ENCODE measurements around the gene KRTAP2-1. TPM values are rescaled to one million over a fixed set of nuclear protein-coding genes. Genes with fewer than 3 reads are reported as not detected.

The KRTAP2-1 gene
- total and polyA plus RNA-seq, 2 of the 13 experiments (the other 11 are each of a cell fraction or from before 2014, with no cell fraction given) = not detected

DNA sequence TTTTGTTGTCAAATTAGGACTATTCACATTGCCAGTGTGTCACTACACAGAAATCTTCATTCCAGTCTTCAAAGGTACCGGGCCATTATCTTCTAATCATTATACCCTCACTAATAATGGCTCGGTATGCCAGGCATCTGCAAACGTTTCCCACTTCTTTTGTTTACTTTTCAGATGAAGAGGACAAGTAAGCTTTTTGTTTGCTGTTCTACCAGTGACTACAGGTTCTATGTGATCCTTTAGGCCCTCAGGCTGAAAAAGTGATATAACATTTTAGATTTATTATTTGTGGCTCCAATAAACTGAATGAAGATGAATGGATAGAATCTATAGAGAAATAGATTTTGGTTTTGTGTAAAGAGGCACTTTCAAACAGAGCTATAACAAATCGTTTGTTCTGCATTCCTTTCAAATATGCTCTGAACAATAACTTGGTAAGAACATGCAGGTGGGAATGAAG lies 37.8 kb downstream of the KRTAP2-1 start (continued):
- TF ChIP-seq, protein P1, sequence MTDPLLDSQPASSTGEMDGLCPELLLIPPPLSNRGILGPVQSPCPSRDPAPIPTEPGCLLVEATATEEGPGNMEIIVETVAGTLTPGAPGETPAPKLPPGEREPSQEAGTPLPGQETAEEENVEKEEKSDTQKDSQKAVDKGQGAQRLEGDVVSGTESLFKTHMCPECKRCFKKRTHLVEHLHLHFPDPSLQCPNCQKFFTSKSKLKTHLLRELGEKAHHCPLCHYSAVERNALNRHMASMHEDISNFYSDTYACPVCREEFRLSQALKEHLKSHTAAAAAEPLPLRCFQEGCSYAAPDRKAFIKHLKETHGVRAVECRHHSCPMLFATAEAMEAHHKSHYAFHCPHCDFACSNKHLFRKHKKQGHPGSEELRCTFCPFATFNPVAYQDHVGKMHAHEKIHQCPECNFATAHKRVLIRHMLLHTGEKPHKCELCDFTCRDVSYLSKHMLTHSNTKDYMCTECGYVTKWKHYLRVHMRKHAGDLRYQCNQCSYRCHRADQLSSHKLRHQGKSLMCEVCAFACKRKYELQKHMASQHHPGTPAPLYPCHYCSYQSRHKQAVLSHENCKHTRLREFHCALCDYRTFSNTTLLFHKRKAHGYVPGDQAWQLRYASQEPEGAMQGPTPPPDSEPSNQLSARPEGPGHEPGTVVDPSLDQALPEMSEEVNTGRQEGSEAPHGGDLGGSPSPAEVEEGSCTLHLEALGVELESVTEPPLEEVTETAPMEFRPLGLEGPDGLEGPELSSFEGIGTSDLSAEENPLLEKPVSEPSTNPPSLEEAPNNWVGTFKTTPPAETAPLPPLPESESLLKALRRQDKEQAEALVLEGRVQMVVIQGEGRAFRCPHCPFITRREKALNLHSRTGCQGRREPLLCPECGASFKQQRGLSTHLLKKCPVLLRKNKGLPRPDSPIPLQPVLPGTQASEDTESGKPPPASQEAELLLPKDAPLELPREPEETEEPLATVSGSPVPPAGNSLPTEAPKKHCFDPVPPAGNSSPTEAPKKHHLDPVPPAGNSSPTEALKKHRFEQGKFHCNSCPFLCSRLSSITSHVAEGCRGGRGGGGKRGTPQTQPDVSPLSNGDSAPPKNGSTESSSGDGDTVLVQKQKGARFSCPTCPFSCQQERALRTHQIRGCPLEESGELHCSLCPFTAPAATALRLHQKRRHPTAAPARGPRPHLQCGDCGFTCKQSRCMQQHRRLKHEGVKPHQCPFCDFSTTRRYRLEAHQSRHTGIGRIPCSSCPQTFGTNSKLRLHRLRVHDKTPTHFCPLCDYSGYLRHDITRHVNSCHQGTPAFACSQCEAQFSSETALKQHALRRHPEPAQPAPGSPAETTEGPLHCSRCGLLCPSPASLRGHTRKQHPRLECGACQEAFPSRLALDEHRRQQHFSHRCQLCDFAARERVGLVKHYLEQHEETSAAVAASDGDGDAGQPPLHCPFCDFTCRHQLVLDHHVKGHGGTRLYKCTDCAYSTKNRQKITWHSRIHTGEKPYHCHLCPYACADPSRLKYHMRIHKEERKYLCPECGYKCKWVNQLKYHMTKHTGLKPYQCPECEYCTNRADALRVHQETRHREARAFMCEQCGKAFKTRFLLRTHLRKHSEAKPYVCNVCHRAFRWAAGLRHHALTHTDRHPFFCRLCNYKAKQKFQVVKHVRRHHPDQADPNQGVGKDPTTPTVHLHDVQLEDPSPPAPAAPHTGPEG (CRISPR knock-in tag; IDR thresholded peaks at IDR 0.05) = no peak
- TF ChIP-seq, protein P2, sequence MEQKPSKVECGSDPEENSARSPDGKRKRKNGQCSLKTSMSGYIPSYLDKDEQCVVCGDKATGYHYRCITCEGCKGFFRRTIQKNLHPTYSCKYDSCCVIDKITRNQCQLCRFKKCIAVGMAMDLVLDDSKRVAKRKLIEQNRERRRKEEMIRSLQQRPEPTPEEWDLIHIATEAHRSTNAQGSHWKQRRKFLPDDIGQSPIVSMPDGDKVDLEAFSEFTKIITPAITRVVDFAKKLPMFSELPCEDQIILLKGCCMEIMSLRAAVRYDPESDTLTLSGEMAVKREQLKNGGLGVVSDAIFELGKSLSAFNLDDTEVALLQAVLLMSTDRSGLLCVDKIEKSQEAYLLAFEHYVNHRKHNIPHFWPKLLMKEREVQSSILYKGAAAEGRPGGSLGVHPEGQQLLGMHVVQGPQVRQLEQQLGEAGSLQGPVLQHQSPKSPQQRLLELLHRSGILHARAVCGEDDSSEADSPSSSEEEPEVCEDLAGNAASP (CRISPR knock-in tag; IDR thresholded peaks at IDR 0.05; ENCODE audit: borderline replicate concordance) = peak; percentile 47; the same call in 1 of the 2 replicates
- no peak for TF ChIP-seq ZNF329 (CRISPR knock-in tag; IDR thresholded peaks at IDR 0.05; ENCODE audit: low read depth)
- TF ChIP-seq, protein P3, sequence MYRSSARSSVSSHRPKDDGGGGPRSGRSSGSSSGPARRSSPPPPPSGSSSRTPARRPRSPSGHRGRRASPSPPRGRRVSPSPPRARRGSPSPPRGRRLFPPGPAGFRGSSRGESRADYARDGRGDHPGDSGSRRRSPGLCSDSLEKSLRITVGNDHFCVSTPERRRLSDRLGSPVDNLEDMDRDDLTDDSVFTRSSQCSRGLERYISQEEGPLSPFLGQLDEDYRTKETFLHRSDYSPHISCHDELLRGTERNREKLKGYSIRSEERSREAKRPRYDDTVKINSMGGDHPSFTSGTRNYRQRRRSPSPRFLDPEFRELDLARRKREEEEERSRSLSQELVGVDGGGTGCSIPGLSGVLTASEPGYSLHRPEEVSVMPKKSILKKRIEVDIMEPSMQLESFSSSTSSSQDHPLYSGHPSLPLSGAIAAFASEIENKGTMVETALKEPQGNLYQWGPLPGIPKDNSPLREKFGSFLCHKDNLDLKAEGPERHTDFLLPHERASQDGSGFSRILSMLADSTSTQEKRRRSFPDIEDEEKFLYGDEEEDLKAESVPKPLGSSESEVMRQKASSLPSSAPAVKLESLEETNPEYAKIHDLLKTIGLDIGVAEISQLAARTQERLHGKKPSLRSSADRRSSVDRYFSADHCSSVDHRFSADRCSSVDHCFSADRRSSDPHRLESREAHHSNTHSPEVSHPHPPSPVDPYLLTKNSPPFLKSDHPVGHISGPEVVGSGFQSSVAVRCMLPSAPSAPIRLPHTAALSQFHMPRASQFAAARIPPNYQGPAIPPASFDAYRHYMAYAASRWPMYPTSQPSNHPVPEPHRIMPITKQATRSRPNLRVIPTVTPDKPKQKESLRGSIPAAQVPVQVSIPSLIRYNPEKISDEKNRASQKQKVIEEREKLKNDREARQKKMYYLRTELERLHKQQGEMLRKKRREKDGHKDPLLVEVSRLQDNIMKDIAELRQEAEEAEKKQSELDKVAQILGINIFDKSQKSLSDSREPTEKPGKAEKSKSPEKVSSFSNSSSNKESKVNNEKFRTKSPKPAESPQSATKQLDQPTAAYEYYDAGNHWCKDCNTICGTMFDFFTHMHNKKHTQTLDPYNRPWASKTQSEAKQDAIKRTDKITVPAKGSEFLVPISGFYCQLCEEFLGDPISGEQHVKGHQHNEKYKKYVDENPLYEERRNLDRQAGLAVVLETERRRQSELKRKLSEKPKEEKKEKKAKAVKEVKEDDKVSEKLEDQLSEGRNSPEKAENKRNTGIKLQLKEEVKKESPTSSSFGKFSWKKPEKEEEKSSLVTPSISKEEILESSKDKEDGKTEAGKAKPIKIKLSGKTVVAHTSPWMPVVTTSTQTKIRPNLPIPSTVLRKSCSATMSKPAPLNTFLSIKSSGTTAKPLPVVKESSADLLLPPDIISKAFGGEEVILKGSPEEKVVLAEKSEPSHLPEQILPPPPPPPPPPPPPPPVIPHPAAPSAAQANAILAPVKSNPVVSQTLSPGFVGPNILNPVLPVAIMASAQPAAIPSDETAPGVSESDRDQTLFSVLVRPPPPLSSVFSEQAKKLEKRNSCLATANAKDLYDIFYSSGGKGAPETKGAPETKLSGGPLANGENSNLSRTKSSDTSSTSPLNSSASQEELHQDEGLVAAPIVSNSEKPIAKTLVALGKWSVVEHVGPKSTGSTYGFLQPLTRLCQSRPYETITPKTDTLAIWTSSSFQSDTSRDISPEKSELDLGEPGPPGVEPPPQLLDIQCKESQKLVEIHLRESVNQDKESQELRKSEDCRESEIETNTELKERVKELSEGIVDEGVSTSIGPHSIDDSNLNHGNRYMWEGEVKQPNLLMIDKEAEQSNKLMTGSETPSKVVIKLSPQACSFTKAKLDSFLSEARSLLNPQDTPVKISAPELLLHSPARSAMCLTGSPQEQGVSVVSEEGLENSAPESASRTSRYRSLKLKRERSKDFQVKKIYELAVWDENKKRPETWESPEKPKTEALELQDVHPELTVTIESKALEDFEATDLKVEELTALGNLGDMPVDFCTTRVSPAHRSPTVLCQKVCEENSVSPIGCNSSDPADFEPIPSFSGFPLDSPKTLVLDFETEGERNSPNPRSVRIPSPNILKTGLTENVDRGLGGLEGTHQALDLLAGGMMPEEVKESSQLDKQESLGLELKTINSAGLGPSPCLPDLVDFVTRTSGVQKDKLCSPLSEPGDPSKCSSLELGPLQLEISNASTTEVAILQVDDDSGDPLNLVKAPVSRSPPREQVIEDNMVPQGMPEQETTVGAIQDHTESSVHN (CRISPR knock-in tag; IDR thresholded peaks at IDR 0.05) = no peak
- no peak for TF ChIP-seq PCBP2 (optimal IDR thresholded peaks at IDR 0.05; ENCODE audit: low read depth, low read length, poor library complexity, severe bottlenecking)
- TF ChIP-seq, protein P4, sequence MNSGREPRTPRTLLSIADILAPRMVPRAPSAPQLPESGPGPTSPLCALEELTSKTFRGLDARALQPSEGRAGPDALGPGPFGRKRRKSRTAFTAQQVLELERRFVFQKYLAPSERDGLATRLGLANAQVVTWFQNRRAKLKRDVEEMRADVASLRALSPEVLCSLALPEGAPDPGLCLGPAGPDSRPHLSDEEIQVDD (CRISPR knock-in tag; IDR thresholded peaks at IDR 0.05; ENCODE audit: borderline replicate concordance) = no peak
- TF ChIP-seq, protein P5, sequence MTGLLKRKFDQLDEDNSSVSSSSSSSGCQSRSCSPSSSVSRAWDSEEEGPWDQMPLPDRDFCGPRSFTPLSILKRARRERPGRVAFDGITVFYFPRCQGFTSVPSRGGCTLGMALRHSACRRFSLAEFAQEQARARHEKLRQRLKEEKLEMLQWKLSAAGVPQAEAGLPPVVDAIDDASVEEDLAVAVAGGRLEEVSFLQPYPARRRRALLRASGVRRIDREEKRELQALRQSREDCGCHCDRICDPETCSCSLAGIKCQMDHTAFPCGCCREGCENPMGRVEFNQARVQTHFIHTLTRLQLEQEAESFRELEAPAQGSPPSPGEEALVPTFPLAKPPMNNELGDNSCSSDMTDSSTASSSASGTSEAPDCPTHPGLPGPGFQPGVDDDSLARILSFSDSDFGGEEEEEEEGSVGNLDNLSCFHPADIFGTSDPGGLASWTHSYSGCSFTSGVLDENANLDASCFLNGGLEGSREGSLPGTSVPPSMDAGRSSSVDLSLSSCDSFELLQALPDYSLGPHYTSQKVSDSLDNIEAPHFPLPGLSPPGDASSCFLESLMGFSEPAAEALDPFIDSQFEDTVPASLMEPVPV (CRISPR knock-in tag; IDR thresholded peaks at IDR 0.05) = no peak
- TF ChIP-seq DMAP1 (CRISPR knock-in tag; IDR thresholded peaks at IDR 0.05) = peak; percentile 50; the same call in 1 of the 2 replicates
- TF ChIP-seq ZNF780A (CRISPR knock-in tag; IDR thresholded peaks at IDR 0.05) = no peak
- TF ChIP-seq DPF2 (CRISPR knock-in tag; IDR thresholded peaks at IDR 0.05; ENCODE audit: borderline replicate concordance, low read depth) = peak; percentile 66; the same call in 1 of the 2 replicates
- no peak for TF ChIP-seq ARID2 (CRISPR knock-in tag; IDR thresholded peaks at IDR 0.05; ENCODE audit: borderline replicate concordance)

All from HepG2 (cell line).